Stimulated activated CD8-positive, alpha-beta memory T cell treated with anti-CD3 and anti-CD28 coated beads, Interleukin-12 subunit alpha, Interleukin-12 subunit beta, amount 100 ng/mL, for 4 hours (primary cell): ENCODE measurements around the gene IKBKE.

Source experiments
- DNase-seq: peaks from one replicate; pipeline ENCODE4 v3.0.0-alpha.2; 2020; ENCODE audit warnings: low read depth

IKBKE gene

GRCh38 chr1:206469933-206470691 lies at the start of gene IKBKE:
Gene IKBKE, plus strand, starts transcription at chr1:206470476. Its CDS starts 2,752 bp downstream, at chr1:206473228.
- DNase-seq: no peak

GRCh38 chr1:206421616-206422340 lies 48.5 kb upstream of the IKBKE start:
- no peak for DNase-seq

DNA sequence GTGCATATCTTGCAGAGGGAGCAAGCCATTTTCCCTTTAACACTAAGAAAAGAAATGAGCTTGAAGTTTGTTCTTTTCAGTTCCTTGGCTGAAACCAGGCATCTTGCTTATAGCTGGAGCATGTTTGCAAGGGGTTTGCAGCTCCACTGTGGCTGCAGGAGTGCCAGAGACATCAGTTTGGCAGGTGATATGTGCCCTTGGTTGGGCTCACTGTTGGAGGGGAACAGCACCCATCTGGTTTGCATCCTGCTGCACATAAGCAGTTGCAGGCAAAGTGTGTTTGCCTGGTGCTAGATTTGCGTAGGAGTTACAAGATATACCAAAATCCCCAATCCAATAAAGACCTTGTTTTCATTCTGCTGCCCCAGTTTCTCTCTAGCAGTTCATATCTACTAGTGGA lies 47.8 kb upstream of the IKBKE start:
- no peak for DNase-seq

- DNase-seq: no peak
Observed at GRCh38 chr1:206427291-206427690, 43.0 kb upstream of the IKBKE start.

DNA sequence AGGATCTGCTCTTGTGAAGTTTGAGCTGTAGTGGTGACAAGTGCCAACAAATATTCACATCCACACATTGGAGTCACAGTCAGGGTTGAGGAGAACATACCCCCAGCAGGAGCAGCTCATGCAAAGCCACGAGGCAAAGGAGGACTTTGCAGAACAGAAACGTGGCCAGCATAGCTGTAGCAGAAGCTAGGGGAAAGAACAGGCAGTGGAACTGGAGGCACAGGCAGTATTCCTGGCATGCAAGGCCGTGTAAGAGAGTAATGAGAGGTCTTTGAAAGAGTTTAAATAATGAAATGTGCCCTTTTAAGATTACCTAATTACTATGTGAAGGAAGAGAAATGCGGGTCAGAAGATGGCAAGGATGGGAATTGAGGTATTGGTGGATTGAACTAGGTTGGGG lies 40.9 kb upstream of the IKBKE start:
- DNase-seq: no peak

GRCh38 chr1:206430031-206430983 lies 40.0 kb upstream of the IKBKE start:
- DNase-seq: no peak

DNA sequence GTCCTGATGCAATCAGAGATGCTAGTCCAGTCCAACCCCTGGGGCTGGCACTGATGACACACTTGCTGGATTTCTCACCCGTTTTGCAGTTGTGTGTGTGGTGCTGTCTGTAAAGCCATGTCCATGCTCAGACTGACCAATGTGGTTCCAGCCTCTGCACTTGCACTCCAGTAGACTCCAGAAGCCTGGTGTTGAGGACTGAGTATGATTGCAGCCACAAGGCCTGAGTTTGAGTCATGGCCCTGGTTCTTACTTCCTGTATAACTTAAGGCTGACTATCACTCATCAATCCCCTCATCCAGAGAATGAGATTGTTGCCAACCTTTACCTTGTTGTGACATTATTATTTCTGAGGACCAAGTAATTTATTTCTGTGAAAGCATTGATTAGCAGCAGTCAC lies 34.8 kb upstream of the IKBKE start:
- DNase-seq: no peak

GRCh38 chr1:206438554-206438953 lies 31.7 kb upstream of the IKBKE start:
- DNase-seq: no peak

DNA sequence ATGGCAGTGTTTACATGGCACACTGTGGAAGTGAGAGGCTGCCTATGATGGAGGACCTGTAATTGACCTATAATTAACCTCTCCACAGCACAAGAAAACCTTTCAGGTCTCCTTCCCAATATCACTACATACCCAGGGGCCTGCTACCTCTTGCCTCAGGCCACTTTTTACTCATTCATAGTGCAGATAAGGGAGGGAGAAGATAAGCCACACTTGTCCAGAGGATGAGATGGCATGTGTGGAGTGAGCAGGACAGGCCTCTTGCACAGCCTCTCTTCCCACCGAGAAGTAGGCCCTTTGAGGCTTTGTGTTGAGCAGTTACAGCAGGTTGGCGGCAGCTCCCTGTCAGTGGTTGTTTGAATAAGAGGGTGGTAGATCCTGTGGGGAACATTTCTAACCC lies 31.1 kb upstream of the IKBKE start:
- DNase-seq: no peak

DNA sequence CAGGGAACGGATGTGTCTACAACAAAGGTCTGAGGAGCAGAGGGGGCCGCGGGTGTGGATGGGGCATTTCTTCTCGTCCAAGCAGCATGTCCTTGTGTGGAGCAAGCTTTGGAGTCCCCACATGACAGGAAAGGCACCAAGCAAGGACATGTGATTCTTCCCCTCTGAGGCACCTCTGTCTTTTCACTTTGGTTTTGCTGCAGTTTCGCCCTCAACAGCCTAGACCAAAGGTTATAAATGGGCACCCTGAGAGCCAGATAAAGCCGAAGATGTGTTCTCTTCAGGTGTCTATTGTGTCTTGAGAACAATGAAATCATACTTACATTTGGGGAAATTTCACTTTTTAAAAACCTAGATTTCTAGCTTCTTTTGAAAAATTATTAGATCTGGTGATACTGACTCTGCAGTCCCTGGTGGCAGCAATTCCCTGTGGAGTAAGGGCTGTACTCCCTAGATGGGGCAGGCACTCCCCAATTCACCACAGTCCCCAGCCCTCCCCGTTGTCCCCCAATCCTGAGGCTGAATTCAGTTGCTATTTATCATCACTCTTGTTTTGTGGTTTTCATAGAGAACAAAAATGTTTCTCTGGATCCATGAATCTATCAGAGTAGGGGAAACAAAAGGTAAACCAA lies 28.8 kb upstream of the IKBKE start:
- DNase-seq: no peak

DNA sequence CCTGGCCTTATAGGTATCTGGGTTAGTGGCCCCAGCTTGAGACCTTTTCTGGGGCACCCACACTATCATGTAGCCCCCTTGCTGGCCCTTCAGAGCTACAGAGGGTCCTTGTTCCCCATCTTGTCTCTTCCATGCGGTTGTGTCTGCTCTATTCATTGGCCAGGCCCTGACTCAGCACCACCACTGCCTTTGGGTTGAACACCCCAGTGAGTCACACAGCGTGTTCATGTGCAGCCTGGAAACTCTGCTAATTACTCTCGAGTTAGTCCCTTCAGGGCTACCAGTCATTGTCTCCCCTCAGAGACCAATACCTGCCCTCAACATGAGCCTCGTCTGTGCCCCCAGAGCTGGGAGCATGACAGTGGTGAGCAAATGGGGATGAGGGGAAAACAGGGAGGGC lies 28.2 kb upstream of the IKBKE start:
- DNase-seq: no peak

GRCh38 chr1:206445116-206445515 lies 25.2 kb upstream of the IKBKE start:
- DNase-seq: no peak

GRCh38 chr1:206445911-206446356 lies 24.3 kb upstream of the IKBKE start:
- DNase-seq: no peak

DNA sequence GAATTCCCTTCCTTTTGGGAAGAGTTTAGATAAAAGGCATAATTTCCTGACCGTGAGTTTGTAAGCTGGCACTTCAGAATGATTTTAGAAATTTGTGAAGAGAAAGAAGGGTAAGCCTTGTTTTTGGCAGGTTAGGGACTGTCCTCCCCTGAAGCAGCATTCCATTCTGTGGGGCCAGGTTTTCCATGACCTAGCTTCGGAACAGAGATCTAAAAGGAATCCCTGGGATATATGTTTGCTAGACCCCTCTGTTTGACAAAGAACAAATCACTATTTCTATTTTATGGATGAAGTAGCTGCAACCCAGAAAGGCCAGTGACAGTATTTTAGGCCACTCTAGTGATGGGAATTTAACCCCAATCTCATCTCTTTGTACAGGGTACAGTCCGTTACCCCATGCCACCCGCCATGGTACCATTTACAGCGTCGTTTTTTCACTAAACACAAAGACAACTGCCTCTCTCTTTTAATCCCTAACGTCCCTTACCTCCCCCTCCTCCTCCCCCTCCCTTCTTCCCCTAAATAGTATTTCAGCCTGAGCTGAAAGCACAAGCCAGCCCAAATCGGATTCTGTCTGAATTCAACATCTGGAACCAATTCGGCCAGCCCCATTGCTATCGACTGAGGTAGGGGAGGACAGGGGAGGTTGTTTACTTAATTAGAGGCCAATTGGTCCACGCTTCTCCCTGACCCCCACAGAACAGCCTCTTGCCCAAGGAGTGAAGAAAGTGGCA lies 23.4 kb upstream of the IKBKE start:
- DNase-seq: no peak

DNA sequence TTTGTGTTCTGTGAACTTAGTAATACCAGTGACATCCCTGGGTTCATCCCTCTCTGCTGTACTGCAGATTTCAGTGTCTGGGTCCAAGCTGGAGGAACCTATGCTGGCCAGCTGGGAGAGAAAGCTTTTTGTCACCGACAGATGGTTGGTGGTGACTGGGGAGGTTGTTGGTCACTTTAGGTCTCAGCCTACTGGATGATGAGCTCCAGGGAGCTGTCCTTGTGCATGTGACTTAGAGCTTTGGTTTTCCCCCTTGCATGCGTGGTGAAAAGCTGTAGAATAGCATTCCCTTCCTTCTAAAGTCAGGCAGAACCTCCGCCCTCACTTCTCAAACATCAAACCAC lies 22.9 kb upstream of the IKBKE start:
- no peak for DNase-seq

- no peak for DNase-seq
Observed at GRCh38 chr1:206447792-206448191, 22.5 kb upstream of the IKBKE start.

DNA sequence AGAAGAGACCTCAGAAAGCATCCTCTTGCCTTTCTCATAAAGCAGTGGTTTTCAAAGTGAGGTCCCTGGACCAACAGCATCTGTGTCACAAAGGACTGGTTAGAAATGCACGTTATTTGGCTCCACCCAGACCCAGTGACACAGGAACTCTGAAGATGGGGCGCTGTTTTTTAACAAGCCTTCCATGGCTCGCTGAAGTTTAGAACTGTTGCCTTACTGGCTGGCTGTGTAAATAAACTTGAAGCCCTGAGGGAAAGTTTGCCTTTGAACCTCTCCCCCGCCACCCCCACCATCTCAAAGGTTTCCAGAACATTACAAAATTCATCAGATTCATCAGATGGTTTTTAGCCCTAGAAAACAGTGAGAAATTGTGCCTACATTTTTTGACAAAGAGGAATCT lies 21.8 kb upstream of the IKBKE start:
- DNase-seq: no peak

GRCh38 chr1:206449565-206449964 lies 20.7 kb upstream of the IKBKE start:
- no peak for DNase-seq

- DNase-seq: no peak
Observed at GRCh38 chr1:206450281-206450680, 20.0 kb upstream of the IKBKE start.

DNA sequence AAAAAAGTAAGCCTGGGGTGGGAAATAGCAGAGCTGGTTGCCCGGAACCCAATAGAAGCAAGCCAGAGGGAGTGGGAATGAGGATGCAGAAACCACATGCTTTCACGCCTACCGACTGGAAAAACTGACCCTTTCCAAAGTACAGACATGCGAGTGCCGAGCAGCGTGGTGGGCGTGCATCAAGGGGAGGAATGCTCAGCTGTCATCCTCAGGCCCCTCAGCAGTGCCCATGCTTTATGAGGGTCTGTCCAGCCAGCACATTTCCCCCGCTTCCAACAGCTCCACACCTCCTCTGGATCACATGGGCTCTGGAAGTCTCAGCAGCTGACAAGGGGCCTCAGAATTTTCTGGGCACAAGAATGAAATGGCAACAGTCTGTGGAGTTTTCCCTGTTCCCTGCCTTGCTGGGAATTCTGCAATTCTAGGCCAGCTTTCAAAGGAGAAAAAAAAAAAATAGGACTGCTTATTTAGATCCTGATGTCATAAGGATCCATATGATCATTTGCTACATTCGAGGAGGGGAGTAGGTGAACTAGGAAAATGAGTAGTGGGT lies 19.1 kb upstream of the IKBKE start:
- DNase-seq: no peak

- no peak for DNase-seq
Observed at GRCh38 chr1:206453111-206453510, 17.2 kb upstream of the IKBKE start.
